ENCODE data around the gene CD84.
"Not testable (repeated sequence)": the region's sequence is repeated elsewhere in the genome, so short reads cannot be mapped to it uniquely, and the experiment has no call there.

Gene CD84

GRCh38 chr1:160579216-160579701, at the start of gene CD84:
Gene CD84, minus strand, starts transcription at chr1:160579496. Its CDS starts 59 bp downstream, at chr1:160579437.
- peak; percentile 70 for DNase-seq

GRCh38 chr1:160628799-160629263, 49.5 kb upstream of the CD84 start:
- DNase-seq = no peak

GRCh38 chr1:160627677-160628289, 48.5 kb upstream of the CD84 start:
- DNase-seq = not testable (repeated sequence)

GRCh38 chr1:160626509-160627342, 47.4 kb upstream of the CD84 start:
- peak; percentile 73 for DNase-seq

- DNase-seq = peak; percentile 85
These were observed 46.6 kb upstream of the CD84 start for GRCh38 chr1:160625725-160626498.

- DNase-seq = no peak
These were observed 46.0 kb upstream of the CD84 start for GRCh38 chr1:160625321-160625720.

- DNase-seq = no peak
These were observed 45.2 kb upstream of the CD84 start for GRCh38 chr1:160624464-160624863.

GRCh38 chr1:160623862-160624261, 44.6 kb upstream of the CD84 start:
- DNase-seq = no peak

GRCh38 chr1:160623227-160623633, 43.9 kb upstream of the CD84 start:
- no peak for DNase-seq

GRCh38 chr1:160622501-160623226, 43.4 kb upstream of the CD84 start:
- no peak for DNase-seq

- peak; percentile 76 for DNase-seq
These were observed 42.5 kb upstream of the CD84 start for GRCh38 chr1:160621633-160622413.

GRCh38 chr1:160620942-160621632, 41.8 kb upstream of the CD84 start:
- DNase-seq = no peak

- DNase-seq = no peak
These were observed 40.5 kb upstream of the CD84 start for GRCh38 chr1:160619742-160620277.

- DNase-seq = no peak
These were observed 39.5 kb upstream of the CD84 start for GRCh38 chr1:160618763-160619274.

- DNase-seq = no peak
These were observed 39.0 kb upstream of the CD84 start for GRCh38 chr1:160618327-160618726.

GRCh38 chr1:160615660-160616059, 36.4 kb upstream of the CD84 start:
- no peak for DNase-seq

- DNase-seq = no peak
These were observed 35.1 kb upstream of the CD84 start for GRCh38 chr1:160614410-160614809.

GRCh38 chr1:160612613-160613218, 33.4 kb upstream of the CD84 start:
- no peak for DNase-seq

- no peak for DNase-seq
These were observed 31.4 kb upstream of the CD84 start for GRCh38 chr1:160610569-160611242.

- DNase-seq = no peak
These were observed 29.6 kb upstream of the CD84 start for GRCh38 chr1:160608941-160609340.

Data from MV-4-11 (cell line).